ENCODE data around the gene HOXA7. TPM values are rescaled to one million over a fixed set of nuclear protein-coding genes. Genes with fewer than 3 reads are reported as not detected.

Gene HOXA7
- total and polyA plus RNA-seq, 10 of the 15 experiments (the other 5 are each of a cell fraction or from before 2014, with no cell fraction given) = not detected

GRCh38 chr7:27107391-27108381, 48.8 kb downstream of the HOXA7 start:
- no peak for FAIRE-seq
- no peak overlapping the region for H2AFZ ChIP-seq (ENCODE audit: control insufficient read depth, low read depth, low read length)
- no peak overlapping the region for H3K27ac ChIP-seq (ENCODE audit: control insufficient read depth, insufficient read depth)
- no peaks in the 10 kb centered on the region for H4K20me1 ChIP-seq (ENCODE audit: control insufficient read depth, insufficient read depth)
- WGBS (ENCODE audit: insufficient coverage, insufficient replicate concordance, low lambda C conversion rate, missing lambda C conversion rate) = 69% methylated on average over 33 of the region's 47 CpGs
- peaks cover 2% of the 10 kb centered on the region in 2 experiments for H3K27me3 ChIP-seq (replicated peaks in 1 of 2; ENCODE audit: control insufficient read depth in 2 of 2, insufficient read depth in 2 of 2, low read length in 1 of 2)
- no peak for DNase-seq (ENCODE audit: low read depth, low spot score)
- RAD21 ChIA-PET (ENCODE audit: unreplicated experiment) = no interaction called here
- H3K4me3 ChIP-seq = no peak overlapping the region
- POLR2A ChIA-PET = no interaction called here
- in situ Hi-C loops (cut with MboI) (no loop called here), intact Hi-C loops (cut with micrococcal nuclease; ENCODE audit: unreplicated experiment) (no loop called here)
- SMC1A ChIA-PET (ENCODE audit: uncharacterized antibody, unreplicated experiment) = no interaction called here
- ATAC-seq = no peak
- no peaks in the 10 kb centered on the region for H3K4me1 ChIP-seq (ENCODE audit: control insufficient read depth, insufficient read depth, low read length)
- no peak overlapping the region for H3K9ac ChIP-seq (ENCODE audit: control insufficient read depth, insufficient read depth, low read length)
- no TSS peak for BruUV-seq (replicated peaks)
- H3K9me3 ChIP-seq (replicated peaks; ENCODE audit: control insufficient read depth, insufficient read depth, low read length) = no peaks in the 10 kb centered on the region; the same call in 2 of the 3 replicates
- CTCF ChIA-PET = interaction anchor here (0.8 kb wide), 1 partner anchor 259 kb away, joined by 3 read pairs; no protein-coding TSS in a partner anchor
- H3K4me2 ChIP-seq (ENCODE audit: control insufficient read depth, insufficient read depth) = no peak overlapping the region
- TF ChIP-seq TAF1 (IDR thresholded peaks at IDR 0.05; ENCODE audit: borderline replicate concordance, low read depth, low read length) = no peak
- no peaks in the 10 kb centered on the region for H3K36me3 ChIP-seq (ENCODE audit: control insufficient read depth in 2 of 2, insufficient read depth in 2 of 2, low read length in 1 of 2)
- no peaks in the 10 kb centered on the region for H3K79me2 ChIP-seq (ENCODE audit: control insufficient read depth, insufficient read depth, low read length)

- WGBS (ENCODE audit: insufficient coverage, insufficient replicate concordance, low lambda C conversion rate, missing lambda C conversion rate) = 86% methylated on average over 14 of the region's 14 CpGs
- no peaks in the 10 kb centered on the region; the same call in 2 of the 3 replicates for H3K9me3 ChIP-seq (replicated peaks; ENCODE audit: control insufficient read depth, insufficient read depth, low read length)
Measured at GRCh38 chr7:27106901-27107240, 49.6 kb downstream of the HOXA7 start.

More at GRCh38 chr7:27106901-27107240, 49.6 kb downstream of the HOXA7 start:
- no peak overlapping the region for H3K4me2 ChIP-seq (ENCODE audit: control insufficient read depth, insufficient read depth)
- H3K79me2 ChIP-seq (ENCODE audit: control insufficient read depth, insufficient read depth, low read length) = no peaks in the 10 kb centered on the region
- no TSS peak for BruUV-seq (replicated peaks)
- ChIA-PET POLR2A (no interaction called here), SMC1A (ENCODE audit: uncharacterized antibody, unreplicated experiment) (no interaction called here), RAD21 (ENCODE audit: unreplicated experiment) (no interaction called here), CTCF (no interaction called here)
- DNase-seq (ENCODE audit: low read depth, low spot score) (no peak), ATAC-seq (no peak), FAIRE-seq (no peak)
- no peaks in the 10 kb centered on the region for H3K36me3 ChIP-seq (ENCODE audit: control insufficient read depth in 2 of 2, insufficient read depth in 2 of 2, low read length in 1 of 2)
- no peak overlapping the region for H3K27ac ChIP-seq (ENCODE audit: control insufficient read depth, insufficient read depth)
- H4K20me1 ChIP-seq (ENCODE audit: control insufficient read depth, insufficient read depth) = no peaks in the 10 kb centered on the region
- no peak overlapping the region for H3K4me3 ChIP-seq
- in situ Hi-C loops (cut with MboI) (no loop called here), intact Hi-C loops (cut with micrococcal nuclease; ENCODE audit: unreplicated experiment) (no loop called here)
- peaks cover 2% of the 10 kb centered on the region in 2 experiments for H3K27me3 ChIP-seq (replicated peaks in 1 of 2; ENCODE audit: control insufficient read depth in 2 of 2, insufficient read depth in 2 of 2, low read length in 1 of 2)
- H2AFZ ChIP-seq (ENCODE audit: control insufficient read depth, low read depth, low read length) = no peak overlapping the region
- TF ChIP-seq IRF4 (IDR thresholded peaks at IDR 0.05; ENCODE audit: low read depth, low read length) (no peak), USF1 (IDR thresholded peaks at IDR 0.05; ENCODE audit: borderline replicate concordance, extremely low read length, insufficient read depth, low read depth, low read length) (no peak)
- no peak overlapping the region for H3K9ac ChIP-seq (ENCODE audit: control insufficient read depth, insufficient read depth, low read length)
- H3K4me1 ChIP-seq (ENCODE audit: control insufficient read depth, insufficient read depth, low read length) = no peaks in the 10 kb centered on the region
